Measurements from ENCODE around the gene CARD9.
"Not testable (repeated sequence)": the region's sequence is repeated elsewhere in the genome, so short reads cannot be mapped to it uniquely, and the experiment has no call there.

Gene CARD9

DNA sequence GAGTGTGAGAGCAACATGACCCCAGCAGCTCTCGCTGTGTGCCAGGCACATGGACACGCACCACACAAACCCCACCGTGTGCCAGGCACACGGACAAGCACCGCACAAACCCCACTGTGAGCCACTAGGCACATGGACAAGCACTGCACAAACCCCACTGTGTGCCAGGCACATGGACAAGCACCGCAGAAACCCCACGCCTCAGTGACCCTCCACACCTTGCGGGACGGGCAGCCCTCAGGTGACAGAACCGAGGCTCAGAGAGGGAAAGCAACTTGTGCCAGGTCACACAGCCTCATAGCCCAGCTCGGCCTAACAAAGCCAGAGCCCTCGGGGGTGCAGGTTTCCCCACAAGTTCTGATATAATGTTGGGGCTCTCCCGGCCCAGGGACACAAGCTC lies 48.1 kb downstream of the CARD9 start:
- H3K4me3 ChIP-seq (replicated peaks; ENCODE audit: low read depth, low read length): no peak overlapping the region
- TF ChIP-seq, protein P1, sequence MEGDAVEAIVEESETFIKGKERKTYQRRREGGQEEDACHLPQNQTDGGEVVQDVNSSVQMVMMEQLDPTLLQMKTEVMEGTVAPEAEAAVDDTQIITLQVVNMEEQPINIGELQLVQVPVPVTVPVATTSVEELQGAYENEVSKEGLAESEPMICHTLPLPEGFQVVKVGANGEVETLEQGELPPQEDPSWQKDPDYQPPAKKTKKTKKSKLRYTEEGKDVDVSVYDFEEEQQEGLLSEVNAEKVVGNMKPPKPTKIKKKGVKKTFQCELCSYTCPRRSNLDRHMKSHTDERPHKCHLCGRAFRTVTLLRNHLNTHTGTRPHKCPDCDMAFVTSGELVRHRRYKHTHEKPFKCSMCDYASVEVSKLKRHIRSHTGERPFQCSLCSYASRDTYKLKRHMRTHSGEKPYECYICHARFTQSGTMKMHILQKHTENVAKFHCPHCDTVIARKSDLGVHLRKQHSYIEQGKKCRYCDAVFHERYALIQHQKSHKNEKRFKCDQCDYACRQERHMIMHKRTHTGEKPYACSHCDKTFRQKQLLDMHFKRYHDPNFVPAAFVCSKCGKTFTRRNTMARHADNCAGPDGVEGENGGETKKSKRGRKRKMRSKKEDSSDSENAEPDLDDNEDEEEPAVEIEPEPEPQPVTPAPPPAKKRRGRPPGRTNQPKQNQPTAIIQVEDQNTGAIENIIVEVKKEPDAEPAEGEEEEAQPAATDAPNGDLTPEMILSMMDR (IDR thresholded peaks at IDR 0.05; ENCODE audit: insufficient read depth, low read length, poor library complexity, severe bottlenecking): no peak
- DNase-seq (ENCODE audit: extremely low read depth, insufficient read length): no peak
- no peaks in the 10 kb centered on the region for H3K36me3 ChIP-seq (ENCODE audit: control insufficient read depth, insufficient read depth, low read length)
- H3K27me3 ChIP-seq (replicated peaks; ENCODE audit: control insufficient read depth, insufficient read depth, low read length): peaks cover 3% of the 10 kb centered on the region

DNA sequence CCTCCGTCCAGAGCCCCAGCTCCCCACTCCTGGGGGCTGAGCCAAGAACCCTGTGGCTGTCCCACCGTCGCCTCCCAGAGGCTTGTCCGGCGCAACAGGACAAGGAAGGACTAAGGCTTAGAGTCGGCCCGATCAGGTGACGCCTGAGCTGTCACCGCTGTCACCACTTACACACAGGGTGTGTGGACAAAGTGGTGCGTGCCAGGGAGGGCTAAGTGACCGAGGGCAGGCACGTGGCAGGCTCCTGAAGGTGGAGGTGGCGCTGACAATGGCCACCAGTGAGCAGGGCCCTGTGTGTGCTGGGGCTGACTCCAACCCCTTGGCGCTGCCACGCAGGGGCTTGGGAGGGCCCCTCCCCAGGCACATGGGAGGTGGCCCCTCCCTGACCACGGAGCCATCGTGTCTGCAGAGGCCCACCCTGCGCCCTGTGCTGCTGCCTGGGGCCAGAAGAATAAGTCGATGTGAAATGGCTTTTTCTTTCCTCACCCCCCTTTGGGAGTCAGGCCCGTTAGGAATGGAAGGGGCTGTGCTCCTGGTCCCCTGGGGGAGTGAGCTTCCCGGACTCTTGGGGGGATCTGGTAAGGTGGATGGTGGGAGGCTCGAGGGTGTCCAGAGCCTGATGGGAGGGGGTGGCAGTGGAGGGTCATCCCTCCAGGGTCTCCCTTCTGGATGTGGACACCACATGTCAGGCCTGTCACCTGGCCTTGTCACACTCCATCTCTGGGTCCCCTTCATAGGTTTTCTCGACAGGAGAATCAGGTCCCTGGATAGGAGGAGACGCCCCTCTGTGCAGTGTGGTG lies 48.8 kb downstream of the CARD9 start:
- no peaks in the 10 kb centered on the region for H3K36me3 ChIP-seq (ENCODE audit: control insufficient read depth, insufficient read depth, low read length)
- DNase-seq (ENCODE audit: extremely low read depth, insufficient read length): no peak
- TF ChIP-seq, protein P1 (IDR thresholded peaks at IDR 0.05; ENCODE audit: insufficient read depth, low read length, poor library complexity, severe bottlenecking): no peak
- H3K27me3 ChIP-seq (replicated peaks; ENCODE audit: control insufficient read depth, insufficient read depth, low read length): peaks cover 3% of the 10 kb centered on the region
- H3K4me3 ChIP-seq (replicated peaks; ENCODE audit: low read depth, low read length): no peak overlapping the region

DNA sequence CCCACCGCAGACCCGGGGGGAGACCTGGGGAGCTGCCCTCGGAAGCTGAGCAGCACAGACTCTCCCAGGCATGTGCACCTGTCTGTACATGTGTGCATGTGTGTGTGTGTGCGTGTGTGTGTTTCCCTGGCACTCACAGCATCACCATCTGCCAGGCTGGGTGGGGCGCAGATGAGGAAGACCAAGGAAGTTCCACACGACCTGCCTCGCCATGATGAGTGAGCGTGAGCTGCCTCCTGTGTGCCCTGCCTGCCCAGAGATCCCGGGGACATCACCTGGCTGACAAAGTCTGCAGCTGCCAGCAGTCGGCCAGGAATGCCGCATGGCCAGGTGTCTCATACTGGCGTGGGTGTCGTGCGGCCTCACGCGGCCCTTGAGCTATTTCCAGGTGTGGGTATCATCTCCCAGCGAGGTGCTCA lies 50.1 kb downstream of the CARD9 start:
- DNase-seq (ENCODE audit: extremely low read depth, insufficient read length): no peak
- TF ChIP-seq, protein P1 (IDR thresholded peaks at IDR 0.05; ENCODE audit: insufficient read depth, low read length, poor library complexity, severe bottlenecking): no peak
- Histone ChIP-seq H3K36me3 (ENCODE audit: control insufficient read depth, insufficient read depth, low read length) (no peaks in the 10 kb centered on the region), H3K27me3 (replicated peaks; ENCODE audit: control insufficient read depth, insufficient read depth, low read length) (peaks cover 3% of the 10 kb centered on the region), H3K4me3 (replicated peaks; ENCODE audit: low read depth, low read length) (no peak overlapping the region)

DNA sequence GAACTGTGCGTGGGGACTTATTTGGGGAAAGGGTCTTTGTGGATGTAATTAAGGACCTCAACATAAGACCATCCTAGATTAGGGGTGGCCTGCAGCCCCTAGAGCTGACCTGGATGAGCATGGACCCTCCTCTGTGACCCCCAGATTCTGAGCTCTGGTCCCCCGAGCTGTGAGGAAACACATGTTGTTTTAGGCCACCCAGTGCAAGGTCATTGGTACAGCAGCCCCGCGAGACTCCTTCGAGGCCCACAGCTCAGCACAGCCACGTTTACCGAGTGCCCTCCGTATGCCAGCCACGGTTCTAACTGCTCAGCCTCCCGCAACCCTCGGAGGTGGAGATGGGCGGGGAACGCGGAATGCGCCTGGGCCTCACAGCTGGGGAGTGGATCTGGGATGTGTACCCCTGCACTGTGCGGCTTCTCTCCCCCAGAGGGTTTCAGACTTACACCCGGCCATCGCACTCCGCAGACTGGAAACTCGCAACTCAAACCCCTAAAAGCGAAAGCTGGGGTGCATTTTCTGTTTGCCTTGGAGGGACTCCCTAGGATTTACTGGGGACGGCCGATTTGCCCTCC lies 50.6 kb downstream of the CARD9 start:
- H3K36me3 ChIP-seq (ENCODE audit: control insufficient read depth, insufficient read depth, low read length): no peaks in the 10 kb centered on the region
- H3K4me3 ChIP-seq (replicated peaks; ENCODE audit: low read depth, low read length): no peak overlapping the region
- no peak for DNase-seq (ENCODE audit: extremely low read depth, insufficient read length)
- peaks cover 3% of the 10 kb centered on the region for H3K27me3 ChIP-seq (replicated peaks; ENCODE audit: control insufficient read depth, insufficient read depth, low read length)
- TF ChIP-seq, protein P1 (IDR thresholded peaks at IDR 0.05; ENCODE audit: insufficient read depth, low read length, poor library complexity, severe bottlenecking): no peak

DNA sequence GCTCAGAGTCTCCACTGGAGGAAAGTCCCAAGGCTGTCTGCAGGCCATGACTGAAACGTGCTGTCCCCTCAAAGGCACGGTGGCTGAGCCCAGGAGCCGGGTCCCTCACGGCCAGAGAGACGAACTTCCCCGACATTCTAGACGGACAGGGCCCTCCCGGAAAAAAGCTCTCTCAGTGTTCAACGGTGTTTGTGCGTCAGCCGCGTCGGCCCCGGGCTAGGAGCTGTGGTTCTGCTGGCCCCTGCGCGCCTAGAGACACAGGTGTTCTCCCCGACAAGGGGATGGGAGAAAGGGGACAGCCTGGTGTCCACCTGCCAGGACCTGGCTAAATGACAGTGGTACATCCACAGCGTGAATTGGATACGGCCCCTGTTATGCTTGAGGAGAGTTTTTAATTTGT lies 51.9 kb downstream of the CARD9 start:
- Histone ChIP-seq H3K4me3 (replicated peaks; ENCODE audit: low read depth, low read length) (no peak overlapping the region), H3K36me3 (ENCODE audit: control insufficient read depth, insufficient read depth, low read length) (no peaks in the 10 kb centered on the region), H3K27me3 (replicated peaks; ENCODE audit: control insufficient read depth, insufficient read depth, low read length) (peaks cover 5% of the 10 kb centered on the region)
- TF ChIP-seq, protein P1 (IDR thresholded peaks at IDR 0.05; ENCODE audit: insufficient read depth, low read length, poor library complexity, severe bottlenecking): no peak
- DNase-seq (ENCODE audit: extremely low read depth, insufficient read length): no peak

DNA sequence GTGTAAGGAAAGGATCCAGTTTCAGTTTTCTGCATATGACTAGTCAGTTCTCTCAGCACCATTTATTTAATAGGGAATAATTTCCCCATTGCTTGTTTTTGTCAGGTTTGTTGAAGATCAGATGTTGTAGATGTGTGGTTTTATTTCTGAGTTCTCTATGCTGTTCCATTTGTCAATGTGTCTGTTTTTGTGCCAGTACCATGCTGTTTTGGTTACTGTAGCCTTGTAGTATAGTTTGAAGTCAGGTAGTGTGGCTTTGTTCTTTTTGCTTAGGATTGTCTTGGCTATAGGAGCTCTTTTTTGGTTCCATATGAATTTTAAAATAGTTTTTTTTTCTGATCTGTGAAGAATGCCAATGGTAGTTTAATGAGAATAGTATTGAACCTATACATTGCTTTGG lies 52.5 kb downstream of the CARD9 start:
- H3K4me3 ChIP-seq (replicated peaks; ENCODE audit: low read depth, low read length); H3K27me3 ChIP-seq (replicated peaks; ENCODE audit: control insufficient read depth, insufficient read depth, low read length); DNase-seq (ENCODE audit: extremely low read depth, insufficient read length); H3K36me3 ChIP-seq (ENCODE audit: control insufficient read depth, insufficient read depth, low read length): not testable (repeated sequence)

DNA sequence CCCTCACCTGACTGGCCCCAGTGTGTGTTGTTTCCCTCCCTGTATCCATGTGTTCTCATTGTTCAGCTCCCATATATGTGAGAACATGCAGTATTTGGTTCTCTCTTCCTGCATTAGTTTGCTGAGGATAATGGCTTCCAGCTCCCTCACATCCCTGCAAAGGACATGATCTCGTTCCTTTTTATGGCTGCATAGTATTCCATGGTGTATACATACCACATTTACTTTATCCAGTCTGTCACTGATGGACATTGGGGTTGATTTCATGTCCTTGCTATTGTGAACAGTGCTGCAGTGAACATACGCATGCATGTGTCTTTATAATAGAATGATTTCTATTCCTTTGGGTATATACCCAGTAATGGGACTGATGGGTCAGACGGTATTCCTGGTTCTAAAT lies 53.5 kb downstream of the CARD9 start:
- DNase-seq (ENCODE audit: extremely low read depth, insufficient read length); H3K4me3 ChIP-seq (replicated peaks; ENCODE audit: low read depth, low read length); H3K27me3 ChIP-seq (replicated peaks; ENCODE audit: control insufficient read depth, insufficient read depth, low read length); H3K36me3 ChIP-seq (ENCODE audit: control insufficient read depth, insufficient read depth, low read length): not testable (repeated sequence)

DNA sequence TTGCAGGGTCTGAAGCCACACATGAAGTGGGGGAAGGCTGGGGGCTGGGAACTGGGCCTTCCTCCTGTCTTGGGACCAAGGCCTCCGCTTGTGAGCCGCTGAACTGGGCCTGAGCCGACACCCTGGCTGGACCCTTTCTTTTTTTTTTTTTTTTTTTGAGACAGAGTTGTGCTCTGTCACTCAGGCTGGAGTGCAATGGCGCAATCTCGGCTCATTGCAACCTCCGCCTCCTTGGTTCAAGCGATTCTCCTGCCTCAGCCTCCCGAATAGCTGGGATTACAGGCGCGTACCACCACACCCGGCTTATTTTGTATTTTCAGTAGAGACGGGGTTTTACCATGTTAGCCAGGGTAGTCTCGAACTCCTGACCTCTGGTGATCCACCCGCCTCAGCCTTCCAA lies 54.2 kb downstream of the CARD9 start:
- H3K4me3 ChIP-seq (replicated peaks; ENCODE audit: low read depth, low read length); H3K27me3 ChIP-seq (replicated peaks; ENCODE audit: control insufficient read depth, insufficient read depth, low read length); DNase-seq (ENCODE audit: extremely low read depth, insufficient read length); H3K36me3 ChIP-seq (ENCODE audit: control insufficient read depth, insufficient read depth, low read length): not testable (repeated sequence)
